Neutrophil (primary cell): Measurements from ENCODE around the gene NSUN6.

Experiments
- H3K27ac ChIP-seq: fragments of 200-600 bp; sonication (generic); 2 replicates; pipeline ENCODE4 v1.5.1; 2016; ENCODE audit warnings: mild to moderate bottlenecking, moderate library complexity
- H3K27me3 ChIP-seq: fragments of 200-600 bp; sonication (generic); 2 replicates; pipeline ENCODE4 v1.6.0; 2016; ENCODE audit warnings: mild to moderate bottlenecking
- H3K36me3 ChIP-seq: fragments of 200-600 bp; sonication (generic); 2 replicates; pipeline ENCODE4 v1.5.1; 2017
- H3K4me1 ChIP-seq, 2 experiments: fragments of 200-600 bp in 1 of 2; sonication (generic) in 1 of 2; 1 replicate in 1 of 2; 2 replicates in 1 of 2; pipeline versions ENCODE4 v1.5.1 to v1.6.1; 2013 to 2016; ENCODE audit warnings: low read depth in 1 of 2, low read length in 1 of 2, mild to moderate bottlenecking in 1 of 2, moderate library complexity in 1 of 2; ENCODE audit not compliant: control insufficient read depth in 1 of 2, insufficient read depth in 1 of 2
- H3K4me3 ChIP-seq, 2 experiments: fragments of 200-600 bp in 1 of 2; sonication (generic) in 1 of 2; 1 replicate in 1 of 2; 2 replicates in 1 of 2; pipeline ENCODE4 v1.5.1; 2013 to 2016; ENCODE audit warnings: low read depth in 1 of 2, low read length in 1 of 2, mild to moderate bottlenecking in 1 of 2, moderate library complexity in 1 of 2
- H3K9me3 ChIP-seq: fragments of 200-600 bp; sonication (generic); 2 replicates; pipeline ENCODE4 v1.5.1; 2016
- CTCF ChIP-seq: fragments of 200-600 bp; sonication (generic); IDR thresholded peaks from 2 replicates; pipeline ENCODE4 v1.5.1; 2016; ENCODE audit warnings: antibody characterized with exemption

The NSUN6 gene

GRCh38 chr10:18681366-18681765 lies 30.0 kb upstream of the NSUN6 start:
- H3K4me1 ChIP-seq: no peaks in the 10 kb centered on the region
- no peak overlapping the region for H3K27ac ChIP-seq
- H3K9me3 ChIP-seq: no peaks in the 10 kb centered on the region
- H3K36me3 ChIP-seq: peaks cover 8% of the 10 kb centered on the region
- H3K27me3 ChIP-seq: no peaks in the 10 kb centered on the region
- TF ChIP-seq CTCF: no peak
- no peak overlapping the region for H3K4me3 ChIP-seq

GRCh38 chr10:18680754-18681153 lies 29.4 kb upstream of the NSUN6 start:
- H3K4me3 ChIP-seq: no peak overlapping the region
- no peaks in the 10 kb centered on the region for H3K4me1 ChIP-seq
- no peaks in the 10 kb centered on the region for H3K9me3 ChIP-seq
- H3K27me3 ChIP-seq: no peaks in the 10 kb centered on the region
- TF ChIP-seq CTCF: no peak
- no peak overlapping the region for H3K27ac ChIP-seq
- H3K36me3 ChIP-seq: peaks cover 14% of the 10 kb centered on the region

GRCh38 chr10:18675086-18675801 lies 23.9 kb upstream of the NSUN6 start:
- Histone ChIP-seq H3K27me3 (no peaks in the 10 kb centered on the region), H3K9me3 (no peaks in the 10 kb centered on the region), H3K4me1 (no peaks in the 10 kb centered on the region), H3K4me3 (no peak overlapping the region), H3K27ac (no peak overlapping the region), H3K36me3 (peaks cover 55% of the 10 kb centered on the region)
- no peak for TF ChIP-seq CTCF

GRCh38 chr10:18668026-18668425 lies 16.6 kb upstream of the NSUN6 start:
- Histone ChIP-seq H3K27ac (no peak overlapping the region), H3K4me3 (no peak overlapping the region), H3K9me3 (no peaks in the 10 kb centered on the region), H3K4me1 (no peaks in the 10 kb centered on the region), H3K27me3 (no peaks in the 10 kb centered on the region), H3K36me3 (peaks cover 49% of the 10 kb centered on the region)
- TF ChIP-seq CTCF: no peak

- no peak overlapping the region for H3K4me3 ChIP-seq
- peaks cover 47% of the 10 kb centered on the region for H3K36me3 ChIP-seq
- no peaks in the 10 kb centered on the region for H3K9me3 ChIP-seq
- H3K27me3 ChIP-seq: no peaks in the 10 kb centered on the region
- no peak for TF ChIP-seq CTCF
- H3K27ac ChIP-seq: no peak overlapping the region
- no peaks in the 10 kb centered on the region for H3K4me1 ChIP-seq
Observed at GRCh38 chr10:18666810-18667209, 15.4 kb upstream of the NSUN6 start.
